ENCODE results near the gene PKD1L1. TPM values are rescaled to one million over a fixed set of nuclear protein-coding genes. Genes with fewer than 3 reads are reported as not detected.

The PKD1L1 gene
- total and polyA plus RNA-seq, 12 donors: 0.11 to 1.0 (median 0.17) TPM; not detected in 1

DNA sequence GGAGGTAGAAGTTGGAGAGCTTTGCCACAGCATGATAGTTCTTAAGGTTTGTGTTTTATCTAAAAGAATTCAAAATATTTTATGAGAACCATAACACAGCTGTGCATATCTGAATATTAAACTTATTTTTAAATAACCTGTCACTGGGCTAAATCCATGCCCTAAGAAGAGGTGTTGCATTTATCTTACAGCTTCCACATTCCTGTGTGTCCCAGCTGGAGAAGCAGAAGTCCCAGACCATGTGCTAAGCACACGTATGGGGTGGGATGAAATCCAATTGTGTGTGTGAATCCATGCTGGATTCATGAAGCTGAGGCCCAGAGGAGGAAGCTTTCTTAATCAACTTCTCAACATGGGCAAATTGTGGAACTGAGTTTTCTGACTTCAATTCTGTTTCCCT is 121.5 kb downstream of the PKD1L1 start:
- WGBS, 4 donors: 71 to 82% (median 76%) methylated on average over 1 of the region's 1 CpG
- Histone ChIP-seq H3K36me3 (replicated peaks in 1 of 2) (no peaks in the 10 kb centered on the region), H3K4me1 (replicated peaks in 1 of 2) (no peaks in the 10 kb centered on the region), H3K9me3 (replicated peaks in 1 of 3) (no peaks in the 10 kb centered on the region), H3K27ac (no peak overlapping the region), H3K4me3 (no peak overlapping the region), H3K27me3 (no peaks in the 10 kb centered on the region)
- DNase-seq: no peak
- no peak for TF ChIP-seq CTCF (IDR thresholded peaks at IDR 0.05)
- no peak for TF ChIP-seq POLR2A (IDR thresholded peaks at IDR 0.05)
- intact Hi-C loops (cut with DNase I): loop anchor here in 1 of 2 donors (10.0 kb wide), 1 partner anchor 552 kb away; no protein-coding TSS in a partner anchor

- no peaks in the 10 kb centered on the region for H3K27me3 ChIP-seq
- no peak overlapping the region for H3K27ac ChIP-seq
- H3K4me1 ChIP-seq (replicated peaks in 1 of 2): peaks cover 0 to 12% of the 10 kb centered on the region in 2 donors
- no peak for TF ChIP-seq POLR2A (IDR thresholded peaks at IDR 0.05)
- peak in 1 of 6 experiments; percentile 22 for TF ChIP-seq CTCF (IDR thresholded peaks at IDR 0.05)
- H3K4me3 ChIP-seq: no peak overlapping the region
- no peak for DNase-seq
- H3K9me3 ChIP-seq (replicated peaks in 1 of 3): no peaks in the 10 kb centered on the region
- no peaks in the 10 kb centered on the region for H3K36me3 ChIP-seq (replicated peaks in 1 of 2)
- 80 to 89% (median 84%) methylated on average over 3 of the region's 3 CpGs for WGBS, 4 donors
- intact Hi-C loops (cut with DNase I): loop anchor here (5.0 to 10.0 kb wide), 3 partner anchors 235 to 555 kb away; partner anchors contain the start of gene TNS3 (in 1 of the 2)
Observed at GRCh38 chr7:47819607-47819920, 128.7 kb downstream of the PKD1L1 start.

GRCh38 chr7:47818796-47819606 is 129.3 kb downstream of the PKD1L1 start:
- Histone ChIP-seq H3K4me1 (replicated peaks in 1 of 2) (peaks cover 0 to 17% of the 10 kb centered on the region in 2 donors), H3K9me3 (replicated peaks in 1 of 3) (no peaks in the 10 kb centered on the region), H3K4me3 (no peak overlapping the region), H3K27ac (no peak overlapping the region), H3K36me3 (replicated peaks in 1 of 2) (no peaks in the 10 kb centered on the region), H3K27me3 (no peaks in the 10 kb centered on the region)
- TF ChIP-seq CTCF (IDR thresholded peaks at IDR 0.05) (peak; percentile 85 to 97 (median 96)), POLR2A (IDR thresholded peaks at IDR 0.05) (no peak)
- intact Hi-C loops (cut with DNase I): loop anchor here (5.0 to 10.0 kb wide), 3 partner anchors 234 to 554 kb away; partner anchors contain the start of gene TNS3 (in 1 of the 2)
- peak; percentile 74 to 93 (median 79) for DNase-seq
- WGBS, 4 donors: 48 to 59% (median 53%) methylated on average over 6 of the region's 6 CpGs

- no peak for TF ChIP-seq POLR2A (IDR thresholded peaks at IDR 0.05)
- no peak for TF ChIP-seq CTCF (IDR thresholded peaks at IDR 0.05)
- Histone ChIP-seq H3K27ac (no peak overlapping the region), H3K4me1 (replicated peaks in 1 of 2) (peaks cover 0 to 18% of the 10 kb centered on the region in 2 donors), H3K4me3 (no peak overlapping the region), H3K27me3 (no peaks in the 10 kb centered on the region), H3K9me3 (replicated peaks in 1 of 3) (no peaks in the 10 kb centered on the region), H3K36me3 (replicated peaks in 1 of 2) (no peaks in the 10 kb centered on the region)
- intact Hi-C loops (cut with DNase I): loop anchor here (5.0 to 10.0 kb wide), 3 partner anchors 233 to 553 kb away; partner anchors contain the start of gene TNS3 (in 1 of the 2)
- DNase-seq: peak in 3 of 7 donors; percentile 34 to 61 (median 49)
- 88 to 94% (median 91%) methylated on average over 3 of the region's 3 CpGs for WGBS, 4 donors
Observed at GRCh38 chr7:47817917-47818316, 130.3 kb downstream of the PKD1L1 start.

Data from adrenal gland (tissue), 12 donors.